Activated CD4-positive, CD25-positive, alpha-beta regulatory T cell treated with anti-CD3 and anti-CD28 coated beads, Interleukin-2, amount 50 U/mL, for 72 hours (primary cell): ENCODE data around the gene KIF12.
"Not testable (repeated sequence)": the region's sequence is repeated elsewhere in the genome, so short reads cannot be mapped to it uniquely, and the experiment has no call there.

Source experiments
- DNase-seq: peaks from one replicate; pipeline ENCODE4 v3.0.0; 2021

The KIF12 gene

GRCh38 chr9:114061292-114061691, 37.8 kb downstream of the KIF12 start:
- no peak for DNase-seq

- no peak for DNase-seq
Observed at GRCh38 chr9:114060711-114061110, 38.4 kb downstream of the KIF12 start.

GRCh38 chr9:114060070-114060469, 39.0 kb downstream of the KIF12 start:
- no peak for DNase-seq

- DNase-seq, result no peak
Observed at GRCh38 chr9:114059047-114059803, 39.9 kb downstream of the KIF12 start.

GRCh38 chr9:114058688-114059046, 40.4 kb downstream of the KIF12 start:
- DNase-seq, result no peak

GRCh38 chr9:114057161-114057885, 41.8 kb downstream of the KIF12 start:
- no peak for DNase-seq

GRCh38 chr9:114056527-114056926, 42.6 kb downstream of the KIF12 start:
- no peak for DNase-seq

- DNase-seq, result no peak
Observed at GRCh38 chr9:114055894-114056293, 43.2 kb downstream of the KIF12 start.

- no peak for DNase-seq
Observed at GRCh38 chr9:114055061-114055460, 44.0 kb downstream of the KIF12 start.

- DNase-seq, result no peak
Observed at GRCh38 chr9:114054191-114054690, 44.9 kb downstream of the KIF12 start.

- no peak for DNase-seq
Observed at GRCh38 chr9:114053246-114054005, 45.7 kb downstream of the KIF12 start.

- DNase-seq, result no peak
Observed at GRCh38 chr9:114051706-114052105, 47.4 kb downstream of the KIF12 start.

GRCh38 chr9:114051281-114051680, 47.8 kb downstream of the KIF12 start:
- DNase-seq, result no peak

- DNase-seq, result no peak
Observed at GRCh38 chr9:114050646-114051045, 48.4 kb downstream of the KIF12 start.

GRCh38 chr9:114050226-114050568, 48.9 kb downstream of the KIF12 start:
- DNase-seq, result no peak

GRCh38 chr9:114049441-114050225, 49.5 kb downstream of the KIF12 start:
- no peak for DNase-seq

- DNase-seq, result no peak
Observed at GRCh38 chr9:114048533-114049415, 50.3 kb downstream of the KIF12 start.

- DNase-seq, result no peak
Observed at GRCh38 chr9:114047717-114048116, 51.4 kb downstream of the KIF12 start.

- DNase-seq, result no peak
Observed at GRCh38 chr9:114046875-114047274, 52.2 kb downstream of the KIF12 start.

- DNase-seq, result no peak
Observed at GRCh38 chr9:114046237-114046755, 52.8 kb downstream of the KIF12 start.

GRCh38 chr9:114043660-114044059, 55.4 kb downstream of the KIF12 start:
- not testable (repeated sequence) for DNase-seq
